Endothelial cell (in vitro differentiated cells): ENCODE measurements around the gene USP7. TPM values are rescaled to one million over a fixed set of nuclear protein-coding genes. Genes with fewer than 3 reads are reported as not detected.

Experiments used
- DNase-seq: peaks from one replicate; pipeline ENCODE4 v3.0.0; 2021; ENCODE audit warnings: low spot score
- H3K27ac Mint-ChIP-seq: one replicate; pipeline ENCODE4 v1.8.0; 2021; ENCODE audit warnings: mixed read lengths, inconsistent platforms; ENCODE audit not compliant: unreplicated experiment
- H3K27me3 Mint-ChIP-seq: one replicate; pipeline ENCODE4 v1.8.0; 2021; ENCODE audit warnings: mild to moderate bottlenecking, moderate library complexity, mixed read lengths, inconsistent platforms; ENCODE audit not compliant: unreplicated experiment
- H3K36me3 Mint-ChIP-seq: one replicate; pipeline ENCODE4 v1.8.0; 2021; ENCODE audit warnings: mild to moderate bottlenecking, low read depth, mixed read lengths, inconsistent platforms; ENCODE audit not compliant: unreplicated experiment
- H3K4me1 Mint-ChIP-seq: one replicate; pipeline ENCODE4 v1.8.0; 2021; ENCODE audit warnings: mild to moderate bottlenecking, mixed read lengths, inconsistent platforms; ENCODE audit not compliant: unreplicated experiment
- H3K4me3 Mint-ChIP-seq: one replicate; pipeline ENCODE4 v1.8.0; 2021; ENCODE audit warnings: mild to moderate bottlenecking, mixed read lengths, inconsistent platforms; ENCODE audit not compliant: unreplicated experiment
- H3K9me3 Mint-ChIP-seq: one replicate; pipeline ENCODE4 v1.8.0; 2021; ENCODE audit warnings: mixed read lengths, inconsistent platforms; ENCODE audit not compliant: unreplicated experiment
- CTCF ChIP-seq: fragments of 200-600 bp; sonication (generic); IDR thresholded peaks from one replicate; pipeline ENCODE4 v1.5.0; 2021; ENCODE audit warnings: antibody characterized with exemption; ENCODE audit not compliant: unreplicated experiment
- total RNA-seq: library from RNA; stranded (reverse); fragmentation: NEBNext Ultra II Directional; extraction: Animal tissue kit (Norgen Biotek cat#: 25700); gene quantifications from one replicate; pipeline ENCODE4 v1.2.1, GENCODE V29; 2021; ENCODE audit not compliant: unreplicated experiment

Gene USP7
- total RNA-seq, 1 donor from 2014 or later: 122 TPM

- peaks cover 21% of the 10 kb centered on the region for H3K4me1 Mint-ChIP-seq
- DNase-seq: no peak
- H3K27me3 Mint-ChIP-seq: peaks cover 5% of the 10 kb centered on the region
- no peak overlapping the region for H3K4me3 Mint-ChIP-seq
- H3K27ac Mint-ChIP-seq: peak overlapping the region; percentile 7
- TF ChIP-seq CTCF: no peak
- H3K36me3 Mint-ChIP-seq: no peaks in the 10 kb centered on the region
- H3K9me3 Mint-ChIP-seq: no peaks in the 10 kb centered on the region
Measured at GRCh38 chr16:8949536-8950418, 13.9 kb downstream of the USP7 start.

GRCh38 chr16:8948831-8949230 lies 14.9 kb downstream of the USP7 start:
- no peak overlapping the region for H3K27ac Mint-ChIP-seq
- H3K4me1 Mint-ChIP-seq: peaks cover 29% of the 10 kb centered on the region
- H3K4me3 Mint-ChIP-seq: no peak overlapping the region
- no peak for DNase-seq
- H3K36me3 Mint-ChIP-seq: no peaks in the 10 kb centered on the region
- no peaks in the 10 kb centered on the region for H3K9me3 Mint-ChIP-seq
- H3K27me3 Mint-ChIP-seq: peaks cover 7% of the 10 kb centered on the region
- no peak for TF ChIP-seq CTCF

DNA sequence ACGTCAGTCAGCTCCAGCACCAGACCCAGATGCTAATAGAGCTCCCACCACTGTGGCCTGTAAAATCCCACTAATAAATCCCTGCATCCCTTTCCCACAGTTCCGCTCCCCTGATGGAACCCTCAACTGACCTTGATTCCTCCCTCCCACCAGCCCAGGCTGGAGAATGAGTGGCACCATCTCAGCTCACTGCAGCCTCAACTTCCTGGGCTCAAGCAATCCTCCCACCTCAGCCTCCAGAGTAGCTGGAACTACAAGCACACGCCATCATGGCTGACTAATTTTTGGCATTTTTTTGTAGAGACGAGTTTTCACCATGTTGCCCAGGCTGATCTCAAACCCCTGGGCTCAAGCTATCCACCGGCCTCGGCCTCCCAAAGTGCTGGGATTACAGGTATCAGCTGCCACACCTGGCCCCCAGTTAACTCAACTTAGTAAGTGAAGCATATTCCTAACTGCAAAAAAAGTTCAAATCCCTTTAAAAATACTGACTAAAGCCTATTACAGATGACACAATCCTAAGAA lies 15.6 kb downstream of the USP7 start:
- H3K36me3 Mint-ChIP-seq: no peaks in the 10 kb centered on the region
- H3K4me1 Mint-ChIP-seq: peaks cover 28% of the 10 kb centered on the region
- no peak for TF ChIP-seq CTCF
- H3K9me3 Mint-ChIP-seq: no peaks in the 10 kb centered on the region
- H3K27me3 Mint-ChIP-seq: peaks cover 7% of the 10 kb centered on the region
- DNase-seq: no peak
- H3K4me3 Mint-ChIP-seq: no peak overlapping the region
- no peak overlapping the region for H3K27ac Mint-ChIP-seq

DNA sequence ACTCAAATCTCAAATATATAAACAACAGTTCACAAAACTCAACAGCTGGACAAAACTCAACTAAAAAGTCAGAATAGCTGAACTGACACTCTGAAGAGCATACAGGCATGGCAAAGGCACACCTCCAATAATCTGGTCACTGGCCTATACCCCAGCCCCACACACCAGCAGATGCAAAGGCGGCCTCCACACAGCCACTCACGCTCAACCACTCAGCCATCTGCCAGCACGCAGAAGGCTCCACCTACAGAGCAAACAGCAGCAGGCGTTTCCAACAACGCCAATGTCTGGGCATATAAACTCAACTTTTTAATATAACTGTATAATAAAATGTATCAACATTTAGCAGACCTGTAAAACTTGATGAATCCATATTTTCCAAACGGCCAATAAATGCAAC lies 17.2 kb downstream of the USP7 start:
- no peak overlapping the region for H3K27ac Mint-ChIP-seq
- no peaks in the 10 kb centered on the region for H3K9me3 Mint-ChIP-seq
- no peaks in the 10 kb centered on the region for H3K36me3 Mint-ChIP-seq
- DNase-seq: no peak
- H3K27me3 Mint-ChIP-seq: peaks cover 4% of the 10 kb centered on the region
- no peak for TF ChIP-seq CTCF
- no peak overlapping the region for H3K4me3 Mint-ChIP-seq
- peaks cover 31% of the 10 kb centered on the region for H3K4me1 Mint-ChIP-seq
